GM12891 (cell line): ENCODE data around the gene RCL1.

Source experiments
- POLR2A ChIP-seq: IDR thresholded peaks from 2 replicates; pipeline ENCODE4 v1.6.1; 2011; ENCODE audit warnings: low read depth, low read length, control low read depth
- POLR2AphosphoS5 ChIP-seq: IDR thresholded peaks from 2 replicates; pipeline ENCODE4 v1.6.1; 2011; ENCODE audit warnings: low read depth, low read length, control low read depth
- SPI1 ChIP-seq: IDR thresholded peaks from 2 replicates; pipeline ENCODE4 v1.6.1; 2011; ENCODE audit warnings: low read depth, low read length, control low read depth
- TAF1 ChIP-seq: IDR thresholded peaks from 2 replicates; pipeline ENCODE4 v1.6.1; 2011; ENCODE audit warnings: low read depth, low read length, control low read depth

DNA sequence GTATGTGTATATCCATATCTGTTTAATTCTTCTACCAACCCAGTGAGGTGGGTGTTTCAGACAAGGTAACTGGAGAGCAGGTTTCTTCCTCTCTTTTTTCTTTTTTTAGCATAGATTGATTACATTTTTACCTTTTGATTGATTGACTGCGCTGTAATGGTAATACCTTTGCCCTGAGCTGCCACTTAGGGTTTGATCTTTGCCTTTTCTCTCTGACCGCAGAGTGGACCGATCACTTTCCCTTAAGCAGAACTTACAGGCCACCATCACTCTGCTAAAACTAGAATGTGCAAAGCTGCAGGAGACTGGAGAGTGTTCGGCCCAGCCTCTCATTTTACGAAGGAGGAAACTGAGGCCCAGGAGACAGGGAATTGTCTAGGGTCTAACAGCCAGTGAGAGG is 38.0 kb downstream of the RCL1 start:
- no peak for TF ChIP-seq POLR2AphosphoS5
- no peak for TF ChIP-seq TAF1
- no peak for TF ChIP-seq POLR2A
- TF ChIP-seq SPI1, result no peak
